Stomach (tissue), 4 donors: ENCODE data around the gene TUBGCP3.

ENCODE experiments used
- POLR2A ChIP-seq, 4 donors: fragments of 450-650 bp; IDR thresholded peaks; one replicate each; pipeline ENCODE4 v1.6.1; 2016; ENCODE audit warnings: antibody characterized with exemption in 4 of 4, control low read depth in 2 of 4, mild to moderate bottlenecking in 1 of 4, moderate library complexity in 1 of 4
- TF ChIP-seq, protein P1 (sequence below), 7 experiments: fragments of 450-650 bp in 4 of 7; fragments of 200-600 bp in 3 of 7; sonication (generic) in 3 of 7; IDR thresholded peaks; one replicate each; pipeline ENCODE4 v1.5.1; 2016 to 2019; ENCODE audit warnings: antibody characterized with exemption in 7 of 7, control low read depth in 2 of 7, mild to moderate bottlenecking in 1 of 7

DNA sequence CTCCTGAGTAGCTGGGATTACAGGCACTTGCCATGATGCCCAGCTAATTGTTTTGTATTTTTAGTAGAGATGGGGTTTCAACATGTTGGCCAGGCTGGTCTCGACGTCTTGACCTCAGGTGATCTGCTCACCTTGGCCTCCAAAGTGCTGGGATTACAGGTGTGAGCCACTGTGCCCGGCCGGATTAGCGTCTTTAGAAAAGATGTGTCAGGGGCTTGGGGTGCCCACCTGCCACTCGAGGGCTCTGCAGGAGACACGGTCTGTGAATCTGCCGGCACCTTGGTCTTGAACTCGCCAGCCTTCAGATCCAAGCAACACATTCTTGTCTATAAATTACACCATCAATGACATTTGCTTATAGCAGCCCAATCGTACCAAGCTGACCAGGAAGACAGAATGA, 38.8 kb upstream of the TUBGCP3 start:
- TF ChIP-seq, protein P1, sequence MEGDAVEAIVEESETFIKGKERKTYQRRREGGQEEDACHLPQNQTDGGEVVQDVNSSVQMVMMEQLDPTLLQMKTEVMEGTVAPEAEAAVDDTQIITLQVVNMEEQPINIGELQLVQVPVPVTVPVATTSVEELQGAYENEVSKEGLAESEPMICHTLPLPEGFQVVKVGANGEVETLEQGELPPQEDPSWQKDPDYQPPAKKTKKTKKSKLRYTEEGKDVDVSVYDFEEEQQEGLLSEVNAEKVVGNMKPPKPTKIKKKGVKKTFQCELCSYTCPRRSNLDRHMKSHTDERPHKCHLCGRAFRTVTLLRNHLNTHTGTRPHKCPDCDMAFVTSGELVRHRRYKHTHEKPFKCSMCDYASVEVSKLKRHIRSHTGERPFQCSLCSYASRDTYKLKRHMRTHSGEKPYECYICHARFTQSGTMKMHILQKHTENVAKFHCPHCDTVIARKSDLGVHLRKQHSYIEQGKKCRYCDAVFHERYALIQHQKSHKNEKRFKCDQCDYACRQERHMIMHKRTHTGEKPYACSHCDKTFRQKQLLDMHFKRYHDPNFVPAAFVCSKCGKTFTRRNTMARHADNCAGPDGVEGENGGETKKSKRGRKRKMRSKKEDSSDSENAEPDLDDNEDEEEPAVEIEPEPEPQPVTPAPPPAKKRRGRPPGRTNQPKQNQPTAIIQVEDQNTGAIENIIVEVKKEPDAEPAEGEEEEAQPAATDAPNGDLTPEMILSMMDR (IDR thresholded peaks at IDR 0.05): no peak
- no peak for TF ChIP-seq POLR2A (IDR thresholded peaks at IDR 0.05)
